OCI-LY3 (cell line): Measurements from ENCODE around the gene DOCK10.

ENCODE experiments used
- H2AFZ ChIP-seq: fragments of 200-600, 300-600 bp; shearing (Covaris generic); 2 replicates; pipeline ENCODE4 v1.6.0; 2014; ENCODE audit warnings: antibody characterized with exemption, low read depth, low read length
- H3K27ac ChIP-seq: fragments of 200-600, 300-600 bp; sonication (generic); 2 replicates; pipeline ENCODE4 v1.5.1; 2014; ENCODE audit warnings: mild to moderate bottlenecking, low read length, moderate library complexity, mixed read lengths
- H3K27me3 ChIP-seq: fragments of 200-600, 300-600 bp; sonication (generic); 2 replicates; pipeline ENCODE4 v1.6.1; 2014; ENCODE audit warnings: low read depth, low read length, mixed read lengths
- H3K36me3 ChIP-seq: fragments of 200-600, 300-600 bp; sonication (generic); replicated peaks from 2 replicates; pipeline ENCODE3; 2014; ENCODE audit warnings: low read depth, low read length, mixed read lengths
- H3K4me1 ChIP-seq: fragments of 300-600, 200-600 bp; sonication (generic); 2 replicates; pipeline ENCODE4 v1.6.1; 2014; ENCODE audit warnings: low read length, mixed read lengths
- H3K4me2 ChIP-seq: fragments of 200-600, 300-600 bp; sonication (generic); 2 replicates; pipeline ENCODE4 v1.6.1; 2014; ENCODE audit warnings: low read length, mixed read lengths
- H3K4me3 ChIP-seq: fragments of 300-600, 200-600 bp; sonication (generic); 2 replicates; pipeline ENCODE4 v1.5.1; 2014; ENCODE audit warnings: antibody characterized with exemption, mild to moderate bottlenecking, low read length, moderate library complexity
- H3K79me2 ChIP-seq: fragments of 300-600, 200-600 bp; shearing (Covaris generic); 2 replicates; pipeline ENCODE4 v1.6.1; 2014; ENCODE audit warnings: mild to moderate bottlenecking, low read length, mixed read lengths
- H3K9ac ChIP-seq: fragments of 300-600, 200-600 bp; shearing (Covaris generic); 2 replicates; pipeline ENCODE4 v1.6.0; 2014; ENCODE audit warnings: mild to moderate bottlenecking, low read length, moderate library complexity
- H3K9me3 ChIP-seq: fragments of 200-600, 300-600 bp; shearing (Covaris generic); 2 replicates; pipeline ENCODE4 v1.6.1; 2014; ENCODE audit warnings: low read length, mixed read lengths; ENCODE audit not compliant: insufficient read depth
- H4K20me1 ChIP-seq: fragments of 200-600, 300-600 bp; sonication (generic); 2 replicates; pipeline ENCODE4 v1.6.1; 2016; ENCODE audit warnings: low read length, mixed read lengths; ENCODE audit not compliant: insufficient read depth
- EZH2phosphoT487 ChIP-seq: fragments of 200-600 bp; shearing (Covaris generic); IDR thresholded peaks from 2 replicates; pipeline ENCODE4 v1.6.1; 2018; ENCODE audit warnings: antibody characterized with exemption, mixed run types, low read depth
- TF ChIP-seq, protein P1 (sequence below): fragments of 200-600, 300-600 bp; sonication (generic); IDR thresholded peaks from 2 replicates; pipeline ENCODE4 v1.5.1; 2014; ENCODE audit warnings: antibody characterized with exemption, low read length, low read depth

Gene DOCK10

DNA sequence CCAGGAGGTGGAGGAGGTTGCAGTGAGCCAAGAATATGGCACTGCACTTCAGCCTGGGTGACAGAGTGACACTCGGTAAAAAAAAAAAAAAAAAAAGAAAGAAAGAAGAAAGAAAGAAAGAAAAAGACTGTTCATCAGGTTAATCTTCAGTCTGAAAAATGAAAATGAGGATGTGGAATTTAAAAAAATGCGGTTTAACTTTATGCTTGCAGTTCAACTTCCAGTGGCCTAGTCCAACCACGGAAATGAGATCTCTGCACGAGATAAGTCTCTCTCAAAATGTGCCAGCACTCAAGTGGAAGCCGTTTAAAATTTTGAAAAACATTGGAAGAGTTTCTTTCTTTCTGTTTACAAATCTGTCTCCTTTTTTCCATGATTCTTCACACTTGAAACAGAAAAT lies 112.1 kb downstream of the DOCK10 start:
- H2AFZ ChIP-seq = no peak overlapping the region
- no peaks in the 10 kb centered on the region for H3K9me3 ChIP-seq
- no peak overlapping the region for H3K27ac ChIP-seq
- peaks cover 32% of the 10 kb centered on the region for H3K79me2 ChIP-seq
- TF ChIP-seq, protein P1, sequence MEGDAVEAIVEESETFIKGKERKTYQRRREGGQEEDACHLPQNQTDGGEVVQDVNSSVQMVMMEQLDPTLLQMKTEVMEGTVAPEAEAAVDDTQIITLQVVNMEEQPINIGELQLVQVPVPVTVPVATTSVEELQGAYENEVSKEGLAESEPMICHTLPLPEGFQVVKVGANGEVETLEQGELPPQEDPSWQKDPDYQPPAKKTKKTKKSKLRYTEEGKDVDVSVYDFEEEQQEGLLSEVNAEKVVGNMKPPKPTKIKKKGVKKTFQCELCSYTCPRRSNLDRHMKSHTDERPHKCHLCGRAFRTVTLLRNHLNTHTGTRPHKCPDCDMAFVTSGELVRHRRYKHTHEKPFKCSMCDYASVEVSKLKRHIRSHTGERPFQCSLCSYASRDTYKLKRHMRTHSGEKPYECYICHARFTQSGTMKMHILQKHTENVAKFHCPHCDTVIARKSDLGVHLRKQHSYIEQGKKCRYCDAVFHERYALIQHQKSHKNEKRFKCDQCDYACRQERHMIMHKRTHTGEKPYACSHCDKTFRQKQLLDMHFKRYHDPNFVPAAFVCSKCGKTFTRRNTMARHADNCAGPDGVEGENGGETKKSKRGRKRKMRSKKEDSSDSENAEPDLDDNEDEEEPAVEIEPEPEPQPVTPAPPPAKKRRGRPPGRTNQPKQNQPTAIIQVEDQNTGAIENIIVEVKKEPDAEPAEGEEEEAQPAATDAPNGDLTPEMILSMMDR = no peak
- TF ChIP-seq EZH2phosphoT487 = no peak
- peaks cover 51% of the 10 kb centered on the region for H4K20me1 ChIP-seq
- H3K27me3 ChIP-seq = no peaks in the 10 kb centered on the region
- no peak overlapping the region for H3K9ac ChIP-seq
- peaks cover 61% of the 10 kb centered on the region for H3K4me1 ChIP-seq
- no peak overlapping the region for H3K4me3 ChIP-seq
- H3K4me2 ChIP-seq = no peak overlapping the region
- H3K36me3 ChIP-seq = peaks cover 37% of the 10 kb centered on the region

DNA sequence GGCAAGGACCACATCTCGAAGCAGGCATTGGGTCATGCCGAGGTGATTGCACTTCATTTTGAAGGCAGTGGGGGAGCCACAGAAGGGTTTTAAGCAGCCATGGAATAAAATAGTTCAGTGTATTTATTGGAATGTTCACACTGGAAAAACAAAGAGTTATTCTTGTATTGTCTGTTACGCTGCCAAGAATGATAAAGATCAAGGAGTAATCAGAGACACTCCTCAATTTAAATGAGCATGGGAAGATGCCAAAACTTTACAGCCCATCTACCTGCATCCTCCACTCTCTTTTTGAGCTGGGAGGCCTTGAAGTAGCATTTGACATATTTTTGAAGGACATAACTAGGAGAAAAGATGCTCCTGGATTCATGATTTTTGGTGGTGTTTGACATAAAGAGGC lies 112.8 kb downstream of the DOCK10 start:
- no peaks in the 10 kb centered on the region for H3K9me3 ChIP-seq
- no peak overlapping the region for H3K4me2 ChIP-seq
- H3K27me3 ChIP-seq = no peaks in the 10 kb centered on the region
- H4K20me1 ChIP-seq = peaks cover 45% of the 10 kb centered on the region
- no peak overlapping the region for H3K4me3 ChIP-seq
- TF ChIP-seq EZH2phosphoT487 = no peak
- TF ChIP-seq, protein P1 = no peak
- peaks cover 67% of the 10 kb centered on the region for H3K4me1 ChIP-seq
- H3K9ac ChIP-seq = no peak overlapping the region
- H2AFZ ChIP-seq = no peak overlapping the region
- H3K27ac ChIP-seq = no peak overlapping the region
- peaks cover 40% of the 10 kb centered on the region for H3K36me3 ChIP-seq
- peaks cover 28% of the 10 kb centered on the region for H3K79me2 ChIP-seq

DNA sequence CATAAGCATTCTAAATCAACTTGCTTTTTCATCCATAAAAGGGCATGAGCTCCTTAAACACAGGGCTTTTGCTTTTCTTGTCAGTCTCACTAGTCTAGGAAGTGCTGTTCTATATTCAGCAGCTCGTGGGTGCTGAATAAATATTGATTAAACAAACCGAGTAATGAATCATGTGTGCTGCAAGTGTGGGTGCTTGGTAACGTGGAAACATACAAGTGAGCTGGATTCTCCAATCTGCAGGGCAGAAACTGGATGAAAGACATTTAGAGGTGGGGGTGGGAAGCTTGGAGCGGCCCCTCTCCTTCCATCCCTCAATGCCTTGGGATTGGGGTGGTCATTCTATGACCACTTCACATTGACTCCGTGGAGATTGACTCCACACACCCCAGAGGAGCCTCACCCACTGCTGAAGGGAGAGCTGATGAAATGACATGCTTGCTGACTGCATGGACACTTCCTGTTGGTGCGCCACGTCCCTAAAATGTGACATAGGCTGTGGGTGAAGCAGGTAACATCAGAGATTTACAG lies 114.6 kb downstream of the DOCK10 start:
- H3K4me2 ChIP-seq = peak overlapping the region; percentile 80
- peaks cover 49% of the 10 kb centered on the region for H3K36me3 ChIP-seq
- H3K27ac ChIP-seq = peak overlapping the region; percentile 84
- peaks cover 23% of the 10 kb centered on the region for H3K79me2 ChIP-seq
- H3K9ac ChIP-seq = no peak overlapping the region
- no peak for TF ChIP-seq EZH2phosphoT487
- TF ChIP-seq, protein P1 = no peak
- H3K4me1 ChIP-seq = peaks cover 70% of the 10 kb centered on the region
- H3K4me3 ChIP-seq = no peak overlapping the region
- H3K27me3 ChIP-seq = no peaks in the 10 kb centered on the region
- H3K9me3 ChIP-seq = no peaks in the 10 kb centered on the region
- H2AFZ ChIP-seq = no peak overlapping the region
- peaks cover 42% of the 10 kb centered on the region for H4K20me1 ChIP-seq

DNA sequence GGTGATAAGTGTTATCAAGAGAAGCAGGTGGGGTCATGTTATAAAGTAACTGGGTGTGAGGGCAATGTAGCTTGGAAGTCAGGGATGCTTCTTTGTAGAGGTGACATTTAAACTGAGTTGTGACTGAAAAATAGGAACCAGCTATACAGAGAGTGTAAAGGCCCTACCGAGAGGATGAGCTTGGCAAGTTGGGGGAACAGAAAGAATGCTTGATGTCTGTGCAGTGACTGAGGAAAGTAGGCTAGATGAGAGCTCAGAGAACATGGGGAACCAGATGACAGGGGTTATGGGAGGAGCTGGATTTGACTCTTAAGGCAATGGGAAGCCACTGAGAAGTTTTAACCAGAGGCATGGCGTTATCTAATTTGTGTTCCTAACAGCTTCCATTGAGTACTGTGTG lies 115.3 kb downstream of the DOCK10 start:
- Histone ChIP-seq H2AFZ (no peak overlapping the region), H3K4me1 (peaks cover 77% of the 10 kb centered on the region), H4K20me1 (peaks cover 43% of the 10 kb centered on the region), H3K4me3 (no peak overlapping the region), H3K27ac (peak overlapping the region; percentile 84), H3K36me3 (peaks cover 49% of the 10 kb centered on the region), H3K27me3 (no peaks in the 10 kb centered on the region), H3K9ac (peak overlapping the region; percentile 26; the same call in 1 of the 2 replicates), H3K9me3 (no peaks in the 10 kb centered on the region), H3K4me2 (peak overlapping the region; percentile 80), H3K79me2 (peaks cover 20% of the 10 kb centered on the region)
- TF ChIP-seq, protein P1 = no peak
- TF ChIP-seq EZH2phosphoT487 = no peak
